GM18867 (cell line): ENCODE data around the gene HEATR5A.
"Not testable (repeated sequence)": the region's sequence is repeated elsewhere in the genome, so short reads cannot be mapped to it uniquely, and the experiment has no call there.

Source experiments
- ATAC-seq: cut with Tn5 transposase; IDR thresholded peaks from one replicate; pipeline ENCODE4 v1.9.1; 2021; ENCODE audit warnings: mild to moderate bottlenecking, moderate library complexity; ENCODE audit not compliant: unreplicated experiment

Gene HEATR5A

DNA sequence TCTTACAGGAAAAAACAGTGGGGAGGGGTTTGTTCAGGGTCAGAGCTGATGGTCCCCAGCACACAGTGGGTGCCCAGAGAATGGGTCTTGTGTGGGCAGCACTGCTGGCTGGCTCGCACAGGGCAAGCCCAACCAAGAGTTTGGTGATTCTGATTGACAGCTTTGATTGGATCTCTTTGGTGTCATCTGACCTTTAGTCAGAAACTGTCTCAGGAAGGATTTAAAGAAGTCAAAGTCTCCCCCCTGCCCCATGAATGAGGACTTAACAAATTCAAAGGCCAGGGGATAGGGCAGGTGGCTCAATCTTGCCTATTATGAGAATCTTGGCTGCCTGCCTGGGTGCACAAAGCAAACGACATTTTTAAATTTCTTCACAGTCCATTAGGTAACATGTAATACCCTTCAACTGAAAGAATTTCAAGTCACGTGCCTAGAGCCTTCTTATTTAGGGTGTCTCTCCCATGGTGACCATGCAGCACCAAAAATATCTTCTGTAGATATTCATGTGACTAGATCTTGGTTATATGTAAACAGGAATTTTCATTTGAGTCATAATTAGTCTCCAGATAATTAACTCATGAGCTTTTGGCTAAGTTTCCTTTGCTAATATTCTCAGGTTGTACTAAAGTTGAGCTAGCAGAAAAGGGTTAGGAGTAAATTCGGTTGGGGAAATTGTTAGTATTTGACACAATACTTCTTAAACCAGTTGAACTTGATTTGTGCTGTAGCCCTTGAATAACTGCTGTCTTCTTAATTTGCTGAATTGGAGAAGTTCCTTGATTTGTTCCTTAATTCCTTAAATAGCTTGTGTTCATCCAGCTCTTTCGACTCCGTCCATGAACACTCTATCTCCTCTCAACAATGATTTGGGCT, 158.3 kb downstream of the HEATR5A start:
- ATAC-seq = no peak

DNA sequence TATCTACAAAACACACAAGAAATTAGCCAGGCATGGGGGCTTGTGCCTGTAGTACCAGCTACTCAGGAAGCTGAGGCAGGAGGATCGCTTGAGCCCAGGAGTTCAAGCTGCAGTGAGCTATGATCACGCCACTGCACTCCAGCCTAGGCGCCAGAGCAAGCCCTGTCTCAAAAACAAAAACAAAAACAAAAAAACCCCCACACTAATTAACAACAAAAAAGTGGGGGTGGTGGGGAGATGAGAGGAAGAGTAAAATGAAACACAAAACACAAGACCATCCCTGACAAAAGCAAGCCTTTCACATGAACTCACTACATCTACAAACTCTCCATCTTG, 158.9 kb downstream of the HEATR5A start:
- ATAC-seq = no peak

DNA sequence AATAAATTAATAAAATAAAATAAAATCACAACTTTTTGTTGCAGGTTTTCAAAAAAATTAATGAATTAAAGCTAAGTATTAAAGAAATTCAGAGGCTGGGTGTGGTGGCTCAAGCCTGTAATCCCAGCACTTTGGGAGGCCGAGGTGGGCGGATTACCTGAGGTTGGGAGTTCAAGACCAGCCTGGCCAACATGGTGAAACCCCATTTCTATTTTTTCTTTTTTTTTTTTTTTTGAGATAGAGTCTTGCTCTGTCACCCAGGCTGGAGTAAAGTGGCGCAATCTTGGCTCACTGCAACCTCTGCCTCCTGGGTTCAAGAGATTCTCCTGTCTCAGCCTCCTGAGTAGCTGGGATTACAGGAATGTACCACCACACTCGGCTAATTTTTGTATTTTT, 161.3 kb downstream of the HEATR5A start:
- not testable (repeated sequence) for ATAC-seq

GRCh38 chr14:31258427-31259039, 161.8 kb downstream of the HEATR5A start:
- no peak for ATAC-seq

DNA sequence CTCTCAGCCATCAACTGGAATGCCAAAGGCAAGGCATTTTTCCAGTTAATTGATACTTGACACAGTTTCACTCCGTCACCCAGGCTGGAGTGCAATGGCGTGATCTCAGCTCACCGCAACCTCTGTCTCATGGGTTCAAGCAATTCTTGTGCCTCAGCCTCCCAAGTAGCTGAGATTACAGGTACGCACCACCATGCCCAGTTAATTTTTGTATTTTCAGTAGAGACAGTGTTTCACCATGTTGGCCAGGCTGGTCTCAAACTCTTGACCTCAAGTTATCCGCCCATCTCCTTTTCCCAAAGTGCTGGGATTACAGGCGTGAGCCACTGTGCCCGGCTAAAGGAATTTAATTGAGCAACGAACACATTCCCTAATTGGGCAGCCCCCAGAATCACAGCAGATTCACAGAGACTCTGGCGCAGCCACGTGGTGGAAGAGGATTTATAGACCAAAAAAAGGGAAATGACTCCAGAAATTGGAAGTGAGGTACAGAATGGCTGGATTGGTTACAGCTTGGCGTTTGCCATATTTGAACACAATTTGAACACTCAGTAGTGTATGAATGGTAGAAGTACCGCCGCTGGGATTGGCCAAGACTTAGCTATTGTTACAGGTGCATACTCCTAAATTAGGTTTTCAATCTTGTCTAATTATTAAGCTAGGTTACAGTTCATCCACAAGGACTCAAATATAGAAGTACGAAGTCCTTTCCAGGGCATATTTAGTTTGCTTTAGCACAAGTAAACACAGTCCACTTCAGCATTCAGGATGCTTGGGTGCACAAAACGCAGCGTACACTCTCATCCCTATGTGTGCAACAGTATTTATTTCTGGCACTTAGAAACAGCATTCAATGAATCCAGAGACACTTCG, 162.6 kb downstream of the HEATR5A start:
- ATAC-seq = not testable (repeated sequence)

- no peak for ATAC-seq
These were observed 163.2 kb downstream of the HEATR5A start for GRCh38 chr14:31257244-31257553.

DNA sequence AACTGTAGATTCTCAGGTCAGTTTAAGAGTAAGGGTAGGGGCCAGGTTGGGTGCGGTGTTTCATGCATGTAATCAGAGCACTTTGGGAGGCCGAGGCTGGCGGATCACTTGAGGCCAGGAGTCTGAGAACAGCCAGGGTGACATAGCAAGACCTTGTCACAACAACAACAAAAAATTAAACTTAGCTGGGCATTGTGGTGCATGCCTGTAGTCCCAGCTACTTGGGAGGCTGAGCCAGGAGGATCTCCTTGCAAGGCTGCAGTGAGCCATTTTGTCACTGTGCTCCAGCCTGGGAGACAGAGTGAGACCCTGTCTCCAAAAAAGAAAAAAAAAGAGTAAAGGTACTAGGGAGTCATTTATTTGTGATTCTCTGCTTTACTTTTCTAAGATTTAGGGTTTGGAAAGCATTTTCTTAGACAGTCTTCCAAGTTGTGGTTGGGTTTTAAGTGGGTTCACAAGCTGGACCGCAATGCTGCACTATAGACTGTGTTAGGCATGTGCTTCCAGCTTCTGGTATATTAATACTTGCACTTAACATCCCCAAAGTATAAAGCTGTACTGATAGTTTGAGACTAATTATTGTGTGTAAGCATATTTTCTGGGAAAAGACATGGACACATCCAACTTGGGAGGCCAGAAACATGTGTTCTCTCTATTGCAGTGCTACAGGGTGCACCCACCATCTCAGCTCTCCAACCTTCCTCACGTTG, 163.7 kb downstream of the HEATR5A start:
- no peak for ATAC-seq

- ATAC-seq = not testable (repeated sequence)
These were observed 164.4 kb downstream of the HEATR5A start for GRCh38 chr14:31255918-31256317.

- ATAC-seq = no peak
These were observed 165.1 kb downstream of the HEATR5A start for GRCh38 chr14:31255286-31255685.

- ATAC-seq = no peak
These were observed 166.4 kb downstream of the HEATR5A start for GRCh38 chr14:31253746-31254471.

GRCh38 chr14:31252865-31253264, 167.5 kb downstream of the HEATR5A start:
- no peak for ATAC-seq

DNA sequence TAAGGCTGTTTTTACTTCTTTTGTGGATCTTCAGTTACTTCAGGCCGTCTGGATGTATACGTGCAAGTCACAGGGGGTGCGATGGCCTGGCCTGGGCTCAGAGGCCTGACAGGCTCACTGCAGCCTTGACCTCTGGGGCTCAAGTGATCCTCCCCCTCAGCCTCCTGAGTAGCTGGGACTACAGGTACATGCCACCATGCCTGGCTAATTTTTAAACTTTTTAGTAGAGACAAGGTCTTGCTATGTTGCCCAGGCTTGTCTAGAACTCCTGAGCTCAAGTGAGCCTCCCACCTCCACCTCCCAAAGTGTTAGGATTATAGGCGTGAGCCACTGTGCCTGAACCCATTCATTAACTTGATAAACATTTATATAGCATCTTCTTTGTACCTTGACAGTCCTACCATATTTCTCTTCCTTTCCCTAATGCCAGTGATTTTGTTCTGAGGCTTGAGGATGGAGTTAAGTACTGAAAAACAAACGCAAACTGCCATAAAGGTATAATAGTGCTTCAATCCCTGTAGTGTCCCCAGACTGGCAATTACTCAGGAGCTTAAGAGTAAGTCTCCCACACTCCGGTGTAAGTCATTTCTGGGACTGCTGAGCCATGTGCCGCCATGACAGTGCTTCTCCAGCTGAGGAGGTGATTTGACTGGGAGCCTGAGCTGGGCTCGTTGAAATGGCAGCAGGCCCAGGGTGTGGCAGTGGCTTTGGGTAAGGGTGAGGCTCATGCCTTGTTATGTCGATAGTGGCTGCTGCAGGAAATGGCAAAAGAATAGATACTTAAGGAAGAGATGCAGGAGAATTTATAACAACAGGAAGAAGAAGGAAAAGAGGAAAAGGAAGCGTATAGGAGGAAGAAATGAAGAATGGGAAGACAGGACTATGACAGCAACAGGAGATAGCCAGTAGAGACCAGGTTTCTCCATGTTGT, 169.1 kb downstream of the HEATR5A start:
- no peak for ATAC-seq

GRCh38 chr14:31244626-31245025, 175.7 kb downstream of the HEATR5A start:
- no peak for ATAC-seq

DNA sequence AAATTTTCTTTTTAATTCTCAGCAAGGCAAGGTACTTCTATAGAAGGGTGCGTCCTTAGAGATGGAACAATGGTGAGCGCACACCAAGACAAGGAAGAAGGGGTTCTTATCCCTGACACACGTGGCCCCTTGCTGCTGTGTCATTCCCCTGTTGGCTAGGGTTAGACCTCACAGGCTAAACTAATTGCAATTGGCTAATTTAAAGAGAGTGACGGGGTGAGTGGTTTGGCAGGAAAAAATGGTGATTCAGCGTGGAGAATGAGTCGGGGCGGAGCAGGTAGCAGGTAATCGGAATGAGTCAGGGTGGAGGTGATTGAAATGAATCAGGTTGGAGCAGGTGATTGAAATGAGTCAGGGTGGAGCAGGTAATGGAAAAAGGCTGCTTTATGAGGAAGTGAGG, 176.5 kb downstream of the HEATR5A start:
- ATAC-seq = no peak

- ATAC-seq = not testable (repeated sequence)
These were observed 178.0 kb downstream of the HEATR5A start for GRCh38 chr14:31242161-31242940.
